MM.1S (cell line): ENCODE data around the gene GAS2L2.

Experiments
- DNase-seq: peaks from one replicate; pipeline ENCODE4 v3.0.0-alpha.2; 2015
- H2AFZ ChIP-seq: fragments of 300-600 bp; sonication (generic); 2 replicates; pipeline ENCODE4 v1.6.0; 2016; ENCODE audit warnings: antibody characterized with exemption, low read length
- H3F3A ChIP-seq: fragments of 300-600 bp; sonication (generic); 2 replicates; pipeline ENCODE4 v1.6.1; 2016; ENCODE audit warnings: mild to moderate bottlenecking, antibody characterized with exemption, low read length, moderate library complexity, mixed read lengths; ENCODE audit not compliant: insufficient read depth
- H3K27ac ChIP-seq: fragments of 300-600 bp; sonication (generic); 2 replicates; pipeline ENCODE4 v1.5.1; 2016; ENCODE audit warnings: mild to moderate bottlenecking, low read length
- H3K27me3 ChIP-seq: fragments of 300-600 bp; sonication (generic); replicated peaks from 2 replicates; pipeline ENCODE4 v1.6.0; 2016; ENCODE audit warnings: low read length; ENCODE audit not compliant: insufficient read depth
- H3K36me3 ChIP-seq: fragments of 300-600 bp; sonication (generic); replicated peaks from 2 replicates; pipeline ENCODE4 v1.6.1; 2016; ENCODE audit warnings: mild to moderate bottlenecking, low read length, mixed read lengths; ENCODE audit not compliant: insufficient read depth
- H3K4me1 ChIP-seq: fragments of 300-600 bp; sonication (generic); 2 replicates; pipeline ENCODE4 v1.6.1; 2016; ENCODE audit warnings: low read length, mixed read lengths
- H3K4me2 ChIP-seq: fragments of 300-600 bp; sonication (generic); 2 replicates; pipeline ENCODE4 v1.6.0; 2016; ENCODE audit warnings: low read depth, low read length
- H3K4me3 ChIP-seq: fragments of 300-600 bp; sonication (generic); 2 replicates; pipeline ENCODE4 v1.5.1; 2016; ENCODE audit warnings: low read length, mixed read lengths
- H3K79me2 ChIP-seq: fragments of 300-600 bp; sonication (generic); 2 replicates; pipeline ENCODE4 v1.6.1; 2016; ENCODE audit warnings: mixed run types, low read length, mixed read lengths
- H3K9ac ChIP-seq: fragments of 300-600 bp; sonication (generic); 2 replicates; pipeline ENCODE4 v1.6.1; 2016; ENCODE audit warnings: low read length, mixed read lengths
- H3K9me2 ChIP-seq: fragments of 300-600 bp; sonication (generic); replicated peaks from 2 replicates; pipeline ENCODE4 v1.6.1; 2016; ENCODE audit warnings: mild to moderate bottlenecking, low read length, mixed read lengths; ENCODE audit not compliant: insufficient read depth
- H3K9me3 ChIP-seq: fragments of 300-600 bp; sonication (generic); replicated peaks from 2 replicates; pipeline ENCODE4 v1.6.1; 2016; ENCODE audit warnings: mild to moderate bottlenecking, low read length, mixed read lengths; ENCODE audit not compliant: insufficient read depth
- H4K20me1 ChIP-seq: fragments of 300-600 bp; sonication (generic); 2 replicates; pipeline ENCODE4 v1.6.1; 2016; ENCODE audit warnings: mild to moderate bottlenecking, low read length, moderate library complexity, mixed read lengths; ENCODE audit not compliant: insufficient read depth
- CTCF ChIP-seq: fragments of 300-600 bp; sonication (generic); IDR thresholded peaks from 2 replicates; pipeline ENCODE4 v1.5.1; 2016; ENCODE audit warnings: antibody characterized with exemption, low read length, mixed read lengths
- EZH2 ChIP-seq: fragments of 300-600 bp; sonication (generic); optimal IDR thresholded peaks from 2 replicates; pipeline ENCODE3; 2017; ENCODE audit warnings: low read depth, mild to moderate bottlenecking, antibody characterized with exemption, low read length, mixed read lengths
- EZH2phosphoT487 ChIP-seq: fragments of 300-600 bp; sonication (generic); IDR thresholded peaks from 2 replicates; pipeline ENCODE4 v1.6.1; 2018; ENCODE audit warnings: antibody characterized with exemption, low read length

GAS2L2 gene

GRCh38 chr17:35744830-35745229 lies 8.2 kb downstream of the GAS2L2 start:
- no peaks in the 10 kb centered on the region for H3K9me3 ChIP-seq
- H3K36me3 ChIP-seq, result no peaks in the 10 kb centered on the region
- no peak overlapping the region for H3K27ac ChIP-seq
- H3K9ac ChIP-seq, result no peak overlapping the region
- H2AFZ ChIP-seq, result no peak overlapping the region
- no peaks in the 10 kb centered on the region for H3K9me2 ChIP-seq
- no peaks in the 10 kb centered on the region for H3K4me1 ChIP-seq
- H3K4me3 ChIP-seq, result no peak overlapping the region
- H3K79me2 ChIP-seq, result no peaks in the 10 kb centered on the region
- H3K4me2 ChIP-seq, result no peak overlapping the region
- H4K20me1 ChIP-seq, result no peaks in the 10 kb centered on the region
- no peak for DNase-seq
- TF ChIP-seq CTCF (no peak), EZH2 (no peak), EZH2phosphoT487 (no peak)
- H3F3A ChIP-seq, result no peaks in the 10 kb centered on the region
- peaks cover 53% of the 10 kb centered on the region for H3K27me3 ChIP-seq

GRCh38 chr17:35743626-35744328 lies 9.3 kb downstream of the GAS2L2 start:
- Histone ChIP-seq H3K27ac (no peak overlapping the region), H3K4me2 (no peak overlapping the region), H3K36me3 (no peaks in the 10 kb centered on the region), H3K4me3 (no peak overlapping the region), H3K9me2 (no peaks in the 10 kb centered on the region), H2AFZ (no peak overlapping the region), H3K9ac (no peak overlapping the region), H3K27me3 (peaks cover 43% of the 10 kb centered on the region), H3K79me2 (no peaks in the 10 kb centered on the region), H3F3A (no peaks in the 10 kb centered on the region), H4K20me1 (no peaks in the 10 kb centered on the region), H3K9me3 (no peaks in the 10 kb centered on the region), H3K4me1 (no peaks in the 10 kb centered on the region)
- TF ChIP-seq EZH2, result no peak
- TF ChIP-seq EZH2phosphoT487, result no peak
- TF ChIP-seq CTCF, result no peak
- DNase-seq, result no peak

GRCh38 chr17:35742896-35743477 lies 10.1 kb downstream of the GAS2L2 start:
- Histone ChIP-seq H3F3A (no peaks in the 10 kb centered on the region), H3K4me3 (no peak overlapping the region), H3K9me2 (no peaks in the 10 kb centered on the region), H3K4me1 (no peaks in the 10 kb centered on the region), H4K20me1 (no peaks in the 10 kb centered on the region), H3K4me2 (no peak overlapping the region), H3K27me3 (peaks cover 35% of the 10 kb centered on the region), H2AFZ (no peak overlapping the region), H3K79me2 (no peaks in the 10 kb centered on the region), H3K36me3 (no peaks in the 10 kb centered on the region), H3K9ac (no peak overlapping the region), H3K9me3 (no peaks in the 10 kb centered on the region), H3K27ac (no peak overlapping the region)
- TF ChIP-seq CTCF, result no peak
- no peak for TF ChIP-seq EZH2
- no peak for TF ChIP-seq EZH2phosphoT487
- DNase-seq, result no peak
